WERI-Rb-1 (cell line): ENCODE data around the gene ADGRV1.

ENCODE experiments used
- DNase-seq: peaks from one replicate; pipeline ENCODE4 v3.0.0-alpha.2; 2020
- H3K27ac ChIP-seq: fragments of 250-450 bp; sonication (Bioruptor Pico); 2 replicates; pipeline ENCODE4 v1.5.1; 2020; ENCODE audit warnings: mild to moderate bottlenecking, moderate library complexity
- H3K27me3 ChIP-seq: fragments of 250-450 bp; sonication (Bioruptor Pico); 2 replicates; pipeline ENCODE4 v1.5.1; 2021; ENCODE audit warnings: mild to moderate bottlenecking, low read depth, moderate library complexity; ENCODE audit not compliant: insufficient read depth, severe bottlenecking
- H3K36me3 ChIP-seq: fragments of 250-450 bp; sonication (Bioruptor Pico); 2 replicates; pipeline ENCODE4 v1.5.1; 2020; ENCODE audit warnings: mild to moderate bottlenecking, moderate library complexity
- H3K4me3 ChIP-seq: 2 replicates; pipeline ENCODE4 v1.5.1; 2011; ENCODE audit warnings: low read depth, mild to moderate bottlenecking, control low read depth, low read length
- H3K9me3 ChIP-seq: fragments of 250-450 bp; sonication (Bioruptor Pico); 2 replicates; pipeline ENCODE4 v1.5.1; 2021; ENCODE audit warnings: mild to moderate bottlenecking, moderate library complexity; ENCODE audit not compliant: severe bottlenecking
- TF ChIP-seq, protein P1 (sequence below): IDR thresholded peaks from 2 replicates; pipeline ENCODE4 v1.5.1; 2011; ENCODE audit warnings: low read depth, mild to moderate bottlenecking, control low read depth, inconsistent platforms, low read length

Gene ADGRV1, protein sequence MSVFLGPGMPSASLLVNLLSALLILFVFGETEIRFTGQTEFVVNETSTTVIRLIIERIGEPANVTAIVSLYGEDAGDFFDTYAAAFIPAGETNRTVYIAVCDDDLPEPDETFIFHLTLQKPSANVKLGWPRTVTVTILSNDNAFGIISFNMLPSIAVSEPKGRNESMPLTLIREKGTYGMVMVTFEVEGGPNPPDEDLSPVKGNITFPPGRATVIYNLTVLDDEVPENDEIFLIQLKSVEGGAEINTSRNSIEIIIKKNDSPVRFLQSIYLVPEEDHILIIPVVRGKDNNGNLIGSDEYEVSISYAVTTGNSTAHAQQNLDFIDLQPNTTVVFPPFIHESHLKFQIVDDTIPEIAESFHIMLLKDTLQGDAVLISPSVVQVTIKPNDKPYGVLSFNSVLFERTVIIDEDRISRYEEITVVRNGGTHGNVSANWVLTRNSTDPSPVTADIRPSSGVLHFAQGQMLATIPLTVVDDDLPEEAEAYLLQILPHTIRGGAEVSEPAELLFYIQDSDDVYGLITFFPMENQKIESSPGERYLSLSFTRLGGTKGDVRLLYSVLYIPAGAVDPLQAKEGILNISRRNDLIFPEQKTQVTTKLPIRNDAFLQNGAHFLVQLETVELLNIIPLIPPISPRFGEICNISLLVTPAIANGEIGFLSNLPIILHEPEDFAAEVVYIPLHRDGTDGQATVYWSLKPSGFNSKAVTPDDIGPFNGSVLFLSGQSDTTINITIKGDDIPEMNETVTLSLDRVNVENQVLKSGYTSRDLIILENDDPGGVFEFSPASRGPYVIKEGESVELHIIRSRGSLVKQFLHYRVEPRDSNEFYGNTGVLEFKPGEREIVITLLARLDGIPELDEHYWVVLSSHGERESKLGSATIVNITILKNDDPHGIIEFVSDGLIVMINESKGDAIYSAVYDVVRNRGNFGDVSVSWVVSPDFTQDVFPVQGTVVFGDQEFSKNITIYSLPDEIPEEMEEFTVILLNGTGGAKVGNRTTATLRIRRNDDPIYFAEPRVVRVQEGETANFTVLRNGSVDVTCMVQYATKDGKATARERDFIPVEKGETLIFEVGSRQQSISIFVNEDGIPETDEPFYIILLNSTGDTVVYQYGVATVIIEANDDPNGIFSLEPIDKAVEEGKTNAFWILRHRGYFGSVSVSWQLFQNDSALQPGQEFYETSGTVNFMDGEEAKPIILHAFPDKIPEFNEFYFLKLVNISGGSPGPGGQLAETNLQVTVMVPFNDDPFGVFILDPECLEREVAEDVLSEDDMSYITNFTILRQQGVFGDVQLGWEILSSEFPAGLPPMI (N-terminal part only)

DNA sequence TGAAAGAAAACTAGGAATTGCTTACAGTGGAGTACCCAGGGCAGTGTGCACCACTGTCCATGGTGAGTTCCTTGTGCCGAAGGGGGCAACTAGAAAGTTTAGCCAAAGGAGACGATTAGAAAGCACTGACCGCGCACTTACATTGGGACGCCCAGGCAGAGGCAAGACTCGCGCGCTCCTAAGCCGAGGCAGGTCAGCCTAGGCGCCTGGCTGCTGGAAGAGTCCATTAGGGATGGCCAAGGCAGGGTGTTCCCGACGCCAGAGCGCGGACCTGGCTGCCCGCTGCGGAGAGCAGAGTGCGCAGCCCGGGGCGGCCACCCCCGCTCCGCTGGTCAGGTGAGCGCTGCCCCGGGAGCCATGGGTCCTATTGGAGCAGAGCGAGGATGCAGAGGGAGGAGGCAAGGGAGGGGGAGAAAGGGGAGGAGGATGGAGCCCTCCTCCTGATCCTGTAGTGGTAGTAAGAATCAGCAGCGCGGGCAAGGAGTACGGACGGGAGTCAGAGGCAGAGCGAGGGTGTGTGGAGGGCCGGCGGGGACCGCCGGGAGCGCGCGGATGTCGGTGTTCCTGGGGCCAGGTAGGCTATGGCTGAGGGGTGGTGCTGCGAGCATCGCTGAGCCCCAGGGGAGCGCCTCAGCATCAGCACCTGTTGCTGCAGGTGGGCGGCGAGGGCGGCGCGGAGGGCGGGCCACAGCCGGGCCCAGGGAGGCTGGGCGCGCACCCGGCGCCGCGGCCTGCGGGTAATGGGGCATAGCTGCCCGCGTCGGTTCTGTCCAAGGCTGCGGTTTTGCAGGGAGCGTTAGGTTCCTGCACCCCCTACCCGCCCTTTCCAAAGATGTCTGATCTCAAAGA is at the start of gene ADGRV1:
ADGRV1 (plus strand) TSS at position 454 of the 849 bp plus-strand sequence; CDS start at position 553, 99 bp downstream.
- Histone ChIP-seq H3K4me3 (peak within 1 kb of the TSS; percentile 82), H3K27ac (peak within 1 kb of the TSS; percentile 89), H3K27me3 (no peaks in the 10 kb centered on the region), H3K9me3 (no peaks in the 10 kb centered on the region), H3K36me3 (peaks cover 6% of the 10 kb centered on the region)
- TF ChIP-seq, protein P1, sequence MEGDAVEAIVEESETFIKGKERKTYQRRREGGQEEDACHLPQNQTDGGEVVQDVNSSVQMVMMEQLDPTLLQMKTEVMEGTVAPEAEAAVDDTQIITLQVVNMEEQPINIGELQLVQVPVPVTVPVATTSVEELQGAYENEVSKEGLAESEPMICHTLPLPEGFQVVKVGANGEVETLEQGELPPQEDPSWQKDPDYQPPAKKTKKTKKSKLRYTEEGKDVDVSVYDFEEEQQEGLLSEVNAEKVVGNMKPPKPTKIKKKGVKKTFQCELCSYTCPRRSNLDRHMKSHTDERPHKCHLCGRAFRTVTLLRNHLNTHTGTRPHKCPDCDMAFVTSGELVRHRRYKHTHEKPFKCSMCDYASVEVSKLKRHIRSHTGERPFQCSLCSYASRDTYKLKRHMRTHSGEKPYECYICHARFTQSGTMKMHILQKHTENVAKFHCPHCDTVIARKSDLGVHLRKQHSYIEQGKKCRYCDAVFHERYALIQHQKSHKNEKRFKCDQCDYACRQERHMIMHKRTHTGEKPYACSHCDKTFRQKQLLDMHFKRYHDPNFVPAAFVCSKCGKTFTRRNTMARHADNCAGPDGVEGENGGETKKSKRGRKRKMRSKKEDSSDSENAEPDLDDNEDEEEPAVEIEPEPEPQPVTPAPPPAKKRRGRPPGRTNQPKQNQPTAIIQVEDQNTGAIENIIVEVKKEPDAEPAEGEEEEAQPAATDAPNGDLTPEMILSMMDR: no peak
- DNase-seq: peak; percentile 98

GRCh38 chr5:90510438-90510837 is 48.2 kb upstream of the ADGRV1 start:
- H3K9me3 ChIP-seq: no peaks in the 10 kb centered on the region
- TF ChIP-seq, protein P1: no peak
- H3K27ac ChIP-seq: no peak overlapping the region
- no peak overlapping the region for H3K4me3 ChIP-seq
- H3K36me3 ChIP-seq: no peaks in the 10 kb centered on the region
- H3K27me3 ChIP-seq: no peaks in the 10 kb centered on the region
- DNase-seq: no peak

GRCh38 chr5:90514520-90514919 is 44.1 kb upstream of the ADGRV1 start:
- Histone ChIP-seq H3K27me3 (no peaks in the 10 kb centered on the region), H3K36me3 (peaks cover 6% of the 10 kb centered on the region), H3K27ac (no peak overlapping the region), H3K9me3 (no peaks in the 10 kb centered on the region), H3K4me3 (no peak overlapping the region)
- TF ChIP-seq, protein P1: no peak
- DNase-seq: no peak

GRCh38 chr5:90518661-90519060 is 39.9 kb upstream of the ADGRV1 start:
- Histone ChIP-seq H3K9me3 (no peaks in the 10 kb centered on the region), H3K27ac (no peak overlapping the region), H3K27me3 (no peaks in the 10 kb centered on the region), H3K4me3 (no peak overlapping the region), H3K36me3 (peaks cover 10% of the 10 kb centered on the region)
- no peak for DNase-seq
- TF ChIP-seq, protein P1: no peak

- no peaks in the 10 kb centered on the region for H3K9me3 ChIP-seq
- DNase-seq: no peak
- no peak overlapping the region for H3K27ac ChIP-seq
- TF ChIP-seq, protein P1: no peak
- H3K4me3 ChIP-seq: no peak overlapping the region
- H3K36me3 ChIP-seq: peaks cover 15% of the 10 kb centered on the region
- no peaks in the 10 kb centered on the region for H3K27me3 ChIP-seq
These were observed 39.5 kb upstream of the ADGRV1 start for GRCh38 chr5:90519081-90519480.
